Fibroblast of villous mesenchyme (primary cell): Measurements from ENCODE around the gene CDKL1. TPM values are rescaled to one million over a fixed set of nuclear protein-coding genes. Genes with fewer than 3 reads are reported as not detected.

Source experiments
- DNase-seq: peaks from one replicate; pipeline ENCODE4 v3.0.0-alpha.2; 2010; ENCODE audit warnings: low read depth
- H3K4me3 ChIP-seq: 2 replicates; pipeline ENCODE4 v1.5.1; 2011; ENCODE audit warnings: low read depth, mild to moderate bottlenecking, low read length
- CTCF ChIP-seq: IDR thresholded peaks from 2 replicates; pipeline ENCODE4 v1.5.1; 2012; ENCODE audit warnings: low read depth, mild to moderate bottlenecking, low read length; ENCODE audit not compliant: insufficient read depth
- small RNA-seq: library from RNA; depleted of rRNA; stranded (forward); fragments of <200 nt; gene quantifications from one replicate; pipeline ENCODE3, GENCODE V24; 2012
- total RNA-seq: library from RNA; depleted of rRNA; stranded (reverse); fragments of >200 nt; gene quantifications from 2 replicates; pipeline ENCODE4 v1.2.3, GENCODE V29; 2012

CDKL1 gene
- total RNA-seq, 1 donor = 12.1 TPM

- no peak overlapping the region for H3K4me3 ChIP-seq
- no peak for DNase-seq
- TF ChIP-seq CTCF = no peak
Measured at GRCh38 chr14:50288146-50288545, 108.5 kb downstream of the CDKL1 start.

GRCh38 chr14:50285861-50286260 lies 110.8 kb downstream of the CDKL1 start:
- no peak for DNase-seq
- H3K4me3 ChIP-seq = no peak overlapping the region
- no peak for TF ChIP-seq CTCF

Small RNAs within 50 kb of the gene (small RNA-seq; reads per million reads assigned to genes)
- gene MIR4504 = 0.94 reads per million, percentile 7 among the genes with 10 or more reads in this experiment

Other genes starting within 250 kb of the CDKL1 start
- 24.5 and 27.2 TPM in 2 replicates for gene SOS2, start 165.3 kb downstream of the CDKL1 start, total RNA-seq
- 3.5 and 4.3 TPM in 2 replicates for gene L2HGDH, start 84.7 kb downstream of the CDKL1 start, total RNA-seq
- 3.5 and 5.2 TPM in 2 replicates for gene DMAC2L, start 84.6 kb downstream of the CDKL1 start, total RNA-seq
- 94.4 and 109 TPM in 2 replicates for gene MAP4K5, start 135.7 kb upstream of the CDKL1 start, total RNA-seq
- 2.6 and 6.9 TPM in 2 replicates for gene ATL1, start 163.3 kb upstream of the CDKL1 start, total RNA-seq